B cell (primary cell): ENCODE results near the gene LRP2.

Experiments used
- CTCF ChIP-seq: fragments of 200-600 bp; IDR thresholded peaks from one replicate; pipeline ENCODE4 v1.8.0; 2022; ENCODE audit warnings: antibody characterized with exemption, mild to moderate bottlenecking
- EZH2 ChIP-seq: IDR thresholded peaks from 2 replicates; pipeline ENCODE4 v1.6.1; 2012; ENCODE audit warnings: borderline replicate concordance, low read depth, mild to moderate bottlenecking, moderate library complexity, low read length; ENCODE audit not compliant: insufficient read depth, poor library complexity, severe bottlenecking

GRCh38 chr2:169300636-169301530 lies 61.5 kb downstream of the LRP2 start:
- no peak for TF ChIP-seq CTCF
- no peak for TF ChIP-seq EZH2
